LNCaP clone FGC (cell line): ENCODE results near the gene MRAS.

Experiments used
- DNase-seq: peaks from one replicate; pipeline ENCODE4 v3.0.0-alpha.2; 2011; ENCODE audit warnings: low read depth
- H3K4me3 ChIP-seq: 2 replicates; pipeline ENCODE4 v1.5.1; 2011; ENCODE audit warnings: mild to moderate bottlenecking, low read depth, low read length, control low read depth
- TF ChIP-seq, protein P1 (sequence below): IDR thresholded peaks from 2 replicates; pipeline ENCODE4 v1.5.1; 2012; ENCODE audit warnings: mild to moderate bottlenecking; ENCODE audit not compliant: control insufficient read depth, insufficient read depth; ENCODE audit errors: extremely low read depth

MRAS gene

DNA sequence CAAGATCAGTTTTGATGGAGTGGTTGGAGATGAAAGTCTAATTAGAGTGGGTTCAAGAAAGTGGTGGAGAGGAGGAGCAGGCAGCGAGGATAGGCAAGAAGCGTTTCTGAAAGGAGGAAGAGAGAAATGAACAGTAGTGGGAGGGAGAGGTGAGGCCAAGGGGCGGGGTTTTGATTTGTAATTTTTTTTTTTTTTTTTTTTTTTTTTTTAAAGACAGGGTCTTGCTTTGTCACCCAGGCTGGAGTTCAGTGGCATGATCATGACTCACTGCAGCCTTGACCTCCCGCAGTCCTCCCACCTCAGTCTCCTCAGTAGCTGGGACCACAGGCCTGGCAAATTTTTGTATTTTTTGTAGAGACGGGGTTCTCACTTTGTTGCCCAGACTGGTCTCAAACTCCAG is 36.6 kb downstream of the MRAS start:
- H3K4me3 ChIP-seq: no peak overlapping the region
- DNase-seq: no peak
- TF ChIP-seq, protein P1, sequence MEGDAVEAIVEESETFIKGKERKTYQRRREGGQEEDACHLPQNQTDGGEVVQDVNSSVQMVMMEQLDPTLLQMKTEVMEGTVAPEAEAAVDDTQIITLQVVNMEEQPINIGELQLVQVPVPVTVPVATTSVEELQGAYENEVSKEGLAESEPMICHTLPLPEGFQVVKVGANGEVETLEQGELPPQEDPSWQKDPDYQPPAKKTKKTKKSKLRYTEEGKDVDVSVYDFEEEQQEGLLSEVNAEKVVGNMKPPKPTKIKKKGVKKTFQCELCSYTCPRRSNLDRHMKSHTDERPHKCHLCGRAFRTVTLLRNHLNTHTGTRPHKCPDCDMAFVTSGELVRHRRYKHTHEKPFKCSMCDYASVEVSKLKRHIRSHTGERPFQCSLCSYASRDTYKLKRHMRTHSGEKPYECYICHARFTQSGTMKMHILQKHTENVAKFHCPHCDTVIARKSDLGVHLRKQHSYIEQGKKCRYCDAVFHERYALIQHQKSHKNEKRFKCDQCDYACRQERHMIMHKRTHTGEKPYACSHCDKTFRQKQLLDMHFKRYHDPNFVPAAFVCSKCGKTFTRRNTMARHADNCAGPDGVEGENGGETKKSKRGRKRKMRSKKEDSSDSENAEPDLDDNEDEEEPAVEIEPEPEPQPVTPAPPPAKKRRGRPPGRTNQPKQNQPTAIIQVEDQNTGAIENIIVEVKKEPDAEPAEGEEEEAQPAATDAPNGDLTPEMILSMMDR: no peak

DNA sequence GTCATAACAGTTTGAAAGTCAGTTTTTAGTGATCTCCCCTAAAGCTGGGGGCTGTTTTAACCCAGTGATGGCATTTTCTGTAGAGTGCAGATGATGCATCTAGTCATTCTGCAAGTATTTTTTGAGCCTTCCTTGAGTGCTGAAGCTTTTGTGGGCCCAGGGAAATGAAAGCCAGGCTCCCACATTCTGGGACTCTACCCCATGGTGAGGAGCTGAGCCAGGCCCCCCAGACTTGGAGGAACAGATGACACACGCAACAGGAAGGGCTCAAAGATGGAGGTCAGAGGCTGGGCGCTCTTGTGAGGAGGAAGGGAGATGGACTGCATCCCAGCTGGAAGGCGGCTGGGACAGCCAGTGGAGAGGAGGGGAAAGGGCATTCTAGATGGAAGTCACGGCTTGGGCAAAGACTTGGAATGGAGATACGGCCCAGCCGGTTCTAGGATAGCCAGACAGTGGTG is 40.8 kb downstream of the MRAS start:
- DNase-seq: no peak
- TF ChIP-seq, protein P1: no peak
- H3K4me3 ChIP-seq: no peak overlapping the region

DNA sequence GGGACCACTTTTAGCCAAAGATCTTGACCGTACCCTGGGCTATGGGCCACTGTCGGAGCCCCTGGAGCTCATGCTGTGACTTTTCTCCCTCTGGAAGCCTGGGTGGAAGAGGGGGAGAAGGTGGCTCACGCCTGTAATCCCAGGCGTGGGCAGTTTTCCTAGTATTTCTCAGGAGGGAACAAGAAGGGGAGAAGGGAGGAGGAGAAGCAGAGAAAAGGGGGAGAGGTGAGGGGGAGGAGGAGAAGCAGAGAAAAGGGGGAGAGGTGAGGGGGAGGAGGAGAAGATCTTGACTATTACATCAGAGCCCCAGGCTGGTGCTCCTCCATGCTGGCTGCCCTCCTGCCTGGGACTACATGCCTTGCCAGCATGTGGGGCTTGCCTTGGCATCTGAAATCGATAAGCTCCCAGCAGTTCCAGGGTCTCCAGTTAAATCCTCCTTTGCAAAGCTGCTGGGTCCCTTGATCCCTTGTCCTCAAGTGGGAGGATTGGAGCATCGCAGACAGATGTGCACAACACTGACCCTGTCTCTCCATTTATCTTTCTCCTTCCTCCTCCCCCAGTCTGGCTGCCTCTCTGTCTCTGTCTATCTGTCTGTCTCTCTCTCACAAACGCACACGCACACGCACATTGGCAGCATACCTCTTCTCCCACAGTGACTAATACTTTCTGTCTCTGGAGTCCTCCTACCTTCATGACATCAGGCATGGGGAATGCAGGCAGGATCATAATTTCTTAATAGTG is 41.6 kb downstream of the MRAS start:
- DNase-seq: no peak
- TF ChIP-seq, protein P1: no peak
- no peak overlapping the region for H3K4me3 ChIP-seq

DNA sequence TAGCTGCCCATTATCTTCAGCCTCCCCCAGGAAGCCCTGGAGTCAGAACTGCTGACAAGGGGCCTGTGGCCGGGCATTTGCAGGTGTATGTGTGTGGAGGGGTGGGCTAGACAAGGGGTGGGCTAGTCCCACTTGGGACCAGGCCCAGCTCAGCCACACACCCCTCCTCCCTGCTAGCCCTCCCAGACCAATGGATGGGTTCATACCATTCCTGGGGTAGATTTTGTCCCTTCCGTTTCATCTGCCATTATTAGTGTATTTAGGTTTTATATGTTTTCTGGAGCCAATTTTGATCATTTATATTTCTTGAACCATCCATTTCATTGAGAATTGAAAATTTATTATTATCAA is 42.2 kb downstream of the MRAS start:
- DNase-seq: no peak
- H3K4me3 ChIP-seq: no peak overlapping the region
- TF ChIP-seq, protein P1: no peak

DNA sequence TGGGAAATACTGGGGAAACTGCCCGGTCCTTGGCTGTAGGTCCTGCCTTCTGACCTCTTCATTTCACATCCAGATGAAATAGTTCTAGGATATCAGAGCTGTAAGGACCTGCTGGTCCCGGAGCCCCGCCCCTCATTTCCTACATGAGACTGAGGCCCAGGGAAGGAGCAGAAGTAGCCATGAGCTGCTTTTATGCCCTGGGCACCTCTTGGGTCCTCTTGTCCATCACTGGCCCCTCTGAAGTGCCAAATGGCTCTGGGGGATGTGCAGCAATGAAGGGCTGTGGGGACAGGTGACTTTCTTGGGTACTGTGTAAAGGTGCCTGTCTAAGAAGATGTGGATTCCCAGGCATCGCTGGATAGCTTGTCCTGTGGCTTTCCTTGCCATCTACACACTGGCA is 45.8 kb downstream of the MRAS start:
- TF ChIP-seq, protein P1: no peak
- H3K4me3 ChIP-seq: no peak overlapping the region
- DNase-seq: no peak

DNA sequence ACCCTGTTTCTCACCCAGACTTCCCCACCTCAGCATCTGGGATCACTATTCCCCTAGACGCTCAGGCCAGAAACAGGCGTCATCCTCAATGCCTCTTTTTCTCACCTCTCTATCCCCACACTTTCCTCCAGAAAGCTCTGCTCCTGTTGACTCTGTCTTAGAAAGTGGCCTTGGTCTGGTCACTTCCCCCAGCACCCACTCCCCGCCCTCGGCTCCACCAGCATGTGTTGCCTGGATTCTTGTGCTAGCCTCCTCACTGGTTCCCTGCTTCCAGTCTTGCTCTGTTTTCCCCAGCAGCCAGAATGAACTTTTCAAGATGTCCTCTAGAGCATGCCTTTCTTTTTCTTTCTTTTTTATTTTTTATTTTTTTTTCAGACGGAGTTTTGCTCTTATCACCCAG is 46.3 kb downstream of the MRAS start:
- H3K4me3 ChIP-seq: no peak overlapping the region
- TF ChIP-seq, protein P1: no peak
- DNase-seq: no peak
